COLO668 (cell line): ENCODE data around the gene PRDM2.
"Not testable (repeated sequence)": the region's sequence is repeated elsewhere in the genome, so short reads cannot be mapped to it uniquely, and the experiment has no call there.

Experiments
- DNase-seq: peaks from one replicate; lab custom pipeline; 2025; ENCODE audit not compliant: unreplicated experiment; lab: John Stamatoyannopoulos, UW

PRDM2 gene

GRCh38 chr1:13700521-13701270, 708 bp downstream of the PRDM2 start:
- peak; percentile 84 for DNase-seq

GRCh38 chr1:13701271-13701640, 1.3 kb downstream of the PRDM2 start:
- no peak for DNase-seq

- no peak for DNase-seq
Measured at GRCh38 chr1:13702425-13703127, 2.6 kb downstream of the PRDM2 start.

- no peak for DNase-seq
Measured at GRCh38 chr1:13703128-13703513, 3.1 kb downstream of the PRDM2 start.

- DNase-seq: no peak
Measured at GRCh38 chr1:13703558-13704490, 3.8 kb downstream of the PRDM2 start.

- no peak for DNase-seq
Measured at GRCh38 chr1:13706046-13706445, 6.1 kb downstream of the PRDM2 start.

- DNase-seq: no peak
Measured at GRCh38 chr1:13707164-13707563, 7.2 kb downstream of the PRDM2 start.

GRCh38 chr1:13708380-13708982, 8.5 kb downstream of the PRDM2 start:
- no peak for DNase-seq

- DNase-seq: no peak
Measured at GRCh38 chr1:13710086-13710485, 10.1 kb downstream of the PRDM2 start.

- no peak for DNase-seq
Measured at GRCh38 chr1:13714851-13715250, 14.9 kb downstream of the PRDM2 start.

GRCh38 chr1:13715616-13716287, 15.8 kb downstream of the PRDM2 start:
- not testable (repeated sequence) for DNase-seq

- no peak for DNase-seq
Measured at GRCh38 chr1:13722808-13723360, 22.9 kb downstream of the PRDM2 start.

GRCh38 chr1:13723810-13724209, 23.8 kb downstream of the PRDM2 start:
- no peak for DNase-seq

- DNase-seq: peak; percentile 31
Measured at GRCh38 chr1:13725714-13726175, 25.8 kb downstream of the PRDM2 start.

GRCh38 chr1:13728091-13728715, 28.2 kb downstream of the PRDM2 start:
- DNase-seq: no peak

GRCh38 chr1:13730291-13730690, 30.3 kb downstream of the PRDM2 start:
- no peak for DNase-seq

GRCh38 chr1:13730751-13731482, 30.9 kb downstream of the PRDM2 start:
- no peak for DNase-seq

GRCh38 chr1:13731897-13732296, 31.9 kb downstream of the PRDM2 start:
- DNase-seq: no peak
